SK-N-MC (cell line): Measurements from ENCODE around the gene WDR48.

Source experiments
- EZH2 ChIP-seq: fragments of 200-600 bp; sonication (generic); IDR thresholded peaks from one replicate; pipeline ENCODE4 v1.6.1; 2017; ENCODE audit warnings: antibody characterized with exemption
- FOXP2 ChIP-seq: optimal IDR thresholded peaks from 2 replicates; pipeline ENCODE3; 2011; ENCODE audit warnings: mild to moderate bottlenecking, moderate library complexity; ENCODE audit not compliant: insufficient read depth; ENCODE audit errors: extremely low read length, control extremely low read depth
- POLR2AphosphoS5 ChIP-seq: IDR thresholded peaks from 2 replicates; pipeline ENCODE4 v1.6.1; 2012; ENCODE audit warnings: mild to moderate bottlenecking, low read depth, low read length, borderline replicate concordance

- no peak for TF ChIP-seq EZH2
- TF ChIP-seq POLR2AphosphoS5, result no peak
- no peak for TF ChIP-seq FOXP2
These were observed 94.3 kb downstream of the WDR48 start for GRCh38 chr3:39146083-39146501.
